ENCODE results near the gene CREB5.

Gene CREB5

DNA sequence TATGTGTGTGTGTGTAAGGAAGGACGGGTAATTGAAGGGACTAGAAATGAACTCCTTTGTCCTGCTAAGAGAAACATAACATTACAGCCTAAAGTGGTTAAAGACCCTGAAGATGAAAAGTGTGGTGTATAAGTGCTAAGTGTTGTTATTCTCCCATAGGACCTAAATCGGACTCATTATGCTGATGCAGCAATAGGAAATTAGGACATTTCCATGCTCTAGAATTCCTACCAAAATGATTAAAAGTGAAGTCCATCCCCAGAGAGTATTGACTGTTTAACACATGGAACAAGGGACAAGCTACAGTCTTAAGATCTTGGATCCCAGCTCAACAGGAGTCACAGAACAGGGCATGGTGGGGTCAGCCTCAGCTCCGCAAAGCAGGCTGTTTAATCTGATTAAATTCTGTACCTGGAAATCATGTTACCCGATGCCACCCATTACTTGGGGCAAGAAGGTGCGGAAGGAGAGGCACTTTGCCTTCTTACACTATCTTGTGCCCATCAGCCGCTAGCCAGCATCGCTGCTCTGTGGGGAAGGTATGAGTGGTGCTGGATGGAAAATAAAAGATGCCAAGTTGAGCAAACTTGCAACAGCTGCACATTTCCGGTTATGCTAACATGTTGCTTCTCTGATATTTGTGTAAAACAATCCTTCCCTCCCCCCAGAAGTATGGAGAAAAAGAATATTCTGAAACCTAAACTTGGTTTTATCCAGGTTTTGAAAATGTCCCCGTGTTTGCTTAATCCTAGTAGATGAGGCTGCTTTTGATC, 100.5 kb downstream of the CREB5 start:
- no peak for DNase-seq (ENCODE audit: low read depth in 2 of 2)

DNA sequence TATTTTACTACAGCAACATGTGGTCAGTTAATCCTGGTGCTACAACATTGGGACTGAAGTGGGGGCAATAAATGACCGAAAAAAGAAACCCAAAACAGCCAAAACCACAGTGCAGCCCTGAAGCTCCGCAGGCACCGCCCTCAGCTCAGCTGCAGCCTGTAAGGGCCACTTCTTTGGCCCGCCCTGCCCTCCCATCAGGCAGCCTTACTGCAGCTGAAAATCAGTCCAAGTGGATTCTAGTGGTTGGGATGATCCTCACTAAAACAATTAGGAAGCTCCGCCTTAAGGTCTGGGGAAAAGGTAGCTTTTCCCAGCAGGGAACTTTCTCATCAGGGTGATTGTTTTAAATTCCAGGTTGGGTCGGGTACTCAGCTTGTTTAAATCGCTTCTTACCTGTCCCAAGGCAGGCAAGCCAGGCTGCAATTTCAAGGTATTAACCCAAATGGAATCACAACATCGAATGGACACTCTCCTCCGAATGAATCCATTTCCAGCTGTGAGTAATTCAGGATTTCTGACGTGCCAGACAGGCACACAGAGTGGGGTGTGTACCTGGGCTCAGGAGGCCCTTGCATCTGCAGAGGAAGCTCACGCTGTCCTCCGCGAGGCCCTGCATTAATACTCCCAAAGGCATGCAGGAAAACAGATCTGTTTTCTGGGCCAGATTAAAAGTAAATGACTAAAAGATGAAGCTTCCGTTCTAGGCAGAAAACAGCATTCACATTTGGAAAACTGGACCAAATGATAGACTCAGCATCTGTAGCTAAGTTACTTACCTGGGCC, 104.3 kb downstream of the CREB5 start:
- no peak for DNase-seq (ENCODE audit: low read depth in 2 of 2)

DNA sequence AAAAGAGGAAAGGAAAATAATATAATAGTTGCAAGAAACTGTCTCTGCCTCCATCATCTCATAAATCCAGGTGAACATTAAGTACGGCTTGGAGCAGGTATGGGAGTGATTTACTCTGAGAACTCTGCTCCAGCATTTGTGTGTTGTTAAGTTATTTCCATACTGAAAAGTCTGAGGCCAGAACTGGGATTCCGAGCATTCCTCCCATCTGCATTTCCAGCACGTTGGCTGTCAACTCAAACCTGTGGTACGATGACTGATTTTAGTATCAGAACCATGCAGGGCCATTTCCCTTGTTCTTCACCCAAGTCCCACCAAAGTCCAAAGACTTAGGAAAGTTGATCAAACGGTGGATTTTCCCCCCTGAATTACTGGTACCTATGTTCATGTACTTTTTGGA, 104.9 kb downstream of the CREB5 start:
- DNase-seq (ENCODE audit: low read depth in 2 of 2): no peak

DNA sequence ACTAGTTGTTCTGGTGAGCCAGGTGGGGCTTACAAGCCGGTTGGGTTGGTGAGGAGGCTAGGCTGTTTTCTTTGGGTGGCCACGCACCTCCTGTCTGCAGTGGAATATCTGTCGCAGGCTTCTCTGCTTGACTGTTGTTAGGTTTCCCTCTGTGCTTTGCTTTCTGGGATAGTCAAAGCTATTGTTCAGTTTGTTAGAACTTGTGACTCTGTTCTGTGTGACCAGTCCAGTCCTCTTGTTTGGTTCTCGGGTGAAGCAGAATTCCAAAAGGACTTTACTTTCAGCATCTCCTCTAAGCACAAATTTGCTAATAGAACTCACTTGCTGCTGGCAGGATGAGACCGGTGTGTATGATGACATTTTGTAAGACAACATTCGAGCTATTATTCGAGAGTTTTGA, 105.3 kb downstream of the CREB5 start:
- no peak for DNase-seq (ENCODE audit: low read depth in 2 of 2)

DNA sequence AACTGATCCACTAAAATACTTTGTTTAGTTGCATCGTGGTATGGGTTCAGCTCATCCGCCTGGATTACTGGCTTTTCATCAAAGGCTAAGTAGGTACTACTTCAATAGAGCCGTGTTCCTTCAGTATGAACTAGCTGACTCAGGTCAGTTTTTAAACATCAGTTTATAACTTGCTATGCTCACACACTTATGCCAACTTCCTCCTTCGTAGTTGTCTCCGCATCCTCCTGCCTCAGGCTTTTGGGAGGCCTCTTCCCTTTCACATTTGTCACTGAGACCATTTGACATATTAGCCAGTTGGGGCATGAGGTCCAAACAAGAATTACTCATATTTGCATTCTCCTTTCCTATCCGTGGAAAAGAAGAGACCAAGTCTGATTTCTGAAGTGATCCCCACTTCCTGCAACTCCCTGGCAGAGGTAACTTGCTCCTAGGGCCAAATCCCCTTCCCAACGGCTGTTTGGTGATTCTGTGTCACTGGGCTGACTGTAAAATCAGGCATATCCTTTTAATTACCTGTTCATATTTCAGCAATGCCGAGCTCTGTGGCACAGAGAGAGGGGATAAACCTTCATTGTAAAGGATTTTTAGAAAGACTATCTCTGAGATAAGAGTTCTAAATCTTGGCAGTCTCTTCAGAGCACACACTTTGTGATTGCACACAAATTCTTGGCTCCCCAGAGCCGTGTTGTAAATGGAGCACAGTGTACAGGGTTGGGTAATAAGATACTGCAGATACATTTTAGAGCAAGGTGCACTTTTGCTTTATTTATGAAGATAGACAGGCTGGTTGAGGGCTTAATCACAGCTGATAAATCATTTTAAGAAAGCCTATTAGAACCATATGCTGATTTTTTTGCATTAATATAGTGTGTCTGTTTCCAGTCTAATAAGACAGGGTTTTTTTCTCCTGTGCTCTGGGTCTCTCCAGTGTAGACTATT, 108.0 kb downstream of the CREB5 start:
- DNase-seq (ENCODE audit: low read depth in 2 of 2): no peak

DNA sequence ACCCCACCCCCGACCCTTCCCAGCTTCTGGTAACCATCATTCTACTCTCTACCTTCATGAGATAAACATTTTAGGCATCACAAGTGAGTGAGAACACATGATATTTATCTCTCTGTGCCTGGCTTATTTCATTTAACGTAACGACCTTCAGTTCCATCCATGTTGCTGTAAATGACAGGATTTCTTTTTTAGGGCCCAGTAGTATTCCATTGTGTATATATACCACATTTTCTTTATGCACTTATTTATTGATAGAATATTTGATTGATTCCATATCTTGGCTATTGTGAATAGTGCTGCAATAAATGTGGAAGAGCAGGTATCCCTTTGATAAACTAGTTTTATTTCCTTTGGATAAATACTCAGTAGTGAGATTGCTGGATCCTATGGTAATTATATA, 112.7 kb downstream of the CREB5 start:
- DNase-seq (ENCODE audit: low read depth in 2 of 2): no peak

DNA sequence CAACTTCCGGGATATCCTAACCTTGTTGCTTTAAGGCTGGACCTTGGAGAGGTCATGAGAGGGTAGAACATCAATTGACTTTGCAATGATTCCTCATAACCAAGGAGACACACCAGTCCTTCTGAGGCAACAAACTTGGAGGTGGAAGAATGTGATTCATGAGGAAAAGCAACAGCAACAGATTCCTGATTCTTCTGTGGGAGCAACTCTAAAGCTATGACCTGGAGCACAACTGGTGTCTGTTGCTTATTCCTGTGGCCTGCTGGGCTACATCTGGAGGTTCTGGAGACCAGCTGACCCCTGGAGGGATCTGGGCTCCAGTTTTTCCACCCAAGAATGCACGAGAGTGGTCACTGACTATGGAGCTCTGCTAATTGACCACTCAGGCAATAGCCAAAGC, 116.6 kb downstream of the CREB5 start:
- no peak for DNase-seq (ENCODE audit: low read depth in 2 of 2)

DNA sequence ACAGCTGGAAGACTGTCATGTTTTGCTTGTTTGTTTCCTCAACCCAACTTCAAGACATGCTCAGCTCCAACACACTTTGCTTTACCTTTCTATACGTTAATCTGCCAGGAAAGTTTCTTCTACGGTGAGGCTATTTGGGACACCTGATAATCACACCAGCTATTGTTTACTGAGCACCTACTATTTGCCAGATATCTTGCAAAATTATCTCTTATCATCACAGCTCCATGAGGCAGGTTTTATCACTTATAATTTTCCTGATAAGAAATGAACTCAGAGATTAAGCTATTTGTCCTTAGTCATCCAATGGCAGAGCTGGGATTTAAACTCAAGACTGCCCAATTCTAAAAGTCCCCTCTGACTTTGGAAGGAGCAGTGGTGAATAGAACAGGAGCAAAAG, 117.4 kb downstream of the CREB5 start:
- DNase-seq (ENCODE audit: low read depth in 2 of 2): no peak

DNA sequence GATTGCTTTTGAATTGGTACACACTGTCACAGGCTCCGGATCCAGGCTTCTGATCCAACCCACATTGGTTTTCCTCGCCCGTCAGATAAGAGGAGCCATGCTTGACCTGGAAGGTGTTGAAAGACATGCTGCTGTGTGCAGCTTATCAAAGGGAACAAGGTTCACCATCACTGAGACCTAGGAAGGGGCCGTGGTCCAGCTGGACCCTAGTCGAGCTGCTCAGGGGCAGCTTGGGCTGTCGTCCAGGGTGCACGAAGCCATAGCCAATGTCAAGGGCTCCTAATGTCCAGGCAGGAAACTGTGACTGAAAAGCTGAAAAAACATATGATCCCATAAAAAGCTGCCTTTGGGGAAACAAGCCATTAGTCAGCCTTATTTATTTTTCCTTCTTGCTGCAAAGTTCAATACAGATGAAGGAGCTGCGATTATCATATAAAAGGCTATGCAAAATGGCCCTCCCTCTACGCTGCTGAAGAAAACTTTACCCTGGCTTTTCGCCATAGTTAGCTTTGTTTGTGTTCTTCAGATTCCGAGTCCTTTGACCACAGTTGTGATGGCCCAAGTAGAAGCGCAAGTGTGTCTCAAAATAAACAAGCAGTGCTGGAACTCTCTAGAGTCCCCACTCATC, 118.0 kb downstream of the CREB5 start:
- DNase-seq (ENCODE audit: low read depth in 2 of 2): no peak

DNA sequence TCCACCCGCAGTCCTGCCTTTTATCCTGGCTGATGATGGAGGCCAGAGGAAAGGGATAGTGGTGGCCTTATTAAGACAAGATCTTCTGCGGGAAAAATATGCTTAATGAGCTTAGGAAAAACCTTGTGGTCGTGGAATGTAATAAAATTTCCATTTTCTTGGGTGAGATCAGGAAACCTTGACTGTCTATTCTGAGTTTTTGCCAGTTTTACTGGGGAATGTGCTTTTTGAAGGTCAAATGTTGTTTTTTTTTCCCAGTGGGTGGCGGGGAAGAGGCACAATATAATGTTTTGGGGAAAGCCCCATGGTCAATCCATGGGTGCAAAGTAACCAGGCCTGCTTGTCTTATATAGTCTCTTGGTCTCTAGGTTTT, 118.5 kb downstream of the CREB5 start:
- no peak for DNase-seq (ENCODE audit: low read depth in 2 of 2)

DNA sequence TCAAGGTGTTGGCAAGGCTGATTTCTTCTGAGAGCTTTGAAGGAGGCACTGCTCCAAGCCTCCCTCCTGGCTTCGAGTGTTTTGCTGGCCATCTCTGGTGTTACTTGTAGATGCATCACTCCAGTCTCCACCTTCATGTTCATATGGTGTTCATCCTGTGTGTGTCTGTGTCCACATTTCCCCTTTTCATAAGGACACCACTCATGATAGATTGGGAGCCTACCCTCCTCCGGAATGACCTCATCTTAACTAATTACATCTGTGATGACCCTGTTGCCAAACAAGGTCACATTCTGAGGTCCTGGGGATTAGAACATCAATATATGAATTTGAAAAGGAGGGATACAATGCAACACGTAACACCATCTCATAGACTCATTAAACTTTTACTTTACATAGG, 119.0 kb downstream of the CREB5 start:
- DNase-seq (ENCODE audit: low read depth in 2 of 2): no peak

DNA sequence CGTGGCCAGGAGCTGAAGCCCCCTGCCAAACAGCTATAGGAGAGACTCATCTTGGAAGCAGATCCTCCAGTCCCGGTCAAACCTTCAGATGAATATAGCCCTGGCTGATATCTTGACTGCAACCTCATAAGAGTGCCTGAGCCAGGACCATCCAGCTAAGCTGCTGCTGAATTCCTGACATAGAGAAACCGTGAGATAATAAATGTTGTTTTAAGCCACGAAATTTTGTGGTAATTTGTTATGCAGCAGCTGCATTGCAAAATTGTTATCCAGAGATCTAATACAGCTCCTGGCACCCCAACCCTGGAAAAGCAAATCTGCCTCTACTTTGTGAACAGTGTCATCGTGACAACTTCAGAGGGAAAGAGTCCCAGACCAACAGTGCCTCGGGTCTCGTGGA, 119.9 kb downstream of the CREB5 start:
- DNase-seq (ENCODE audit: low read depth in 2 of 2): no peak

DNA sequence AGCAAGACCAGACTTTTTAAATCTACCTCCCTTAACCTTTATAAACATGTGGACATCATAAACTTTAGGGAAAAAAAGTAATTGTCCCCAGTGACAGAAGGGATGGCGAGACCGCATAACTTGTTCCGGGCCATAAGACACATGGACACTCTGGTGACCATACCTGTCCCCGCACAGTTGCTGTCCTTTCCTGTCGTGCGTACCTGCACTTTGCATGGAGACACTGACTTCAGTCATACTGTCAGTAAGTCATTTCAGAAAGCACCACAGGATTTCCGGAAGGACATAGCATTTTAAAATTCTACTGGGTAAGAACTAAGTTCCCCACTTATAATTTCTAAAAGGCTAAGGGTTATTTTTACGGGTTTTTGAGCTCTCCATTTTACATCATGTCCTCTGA, 120.9 kb downstream of the CREB5 start:
- no peak for DNase-seq (ENCODE audit: low read depth in 2 of 2)

DNA sequence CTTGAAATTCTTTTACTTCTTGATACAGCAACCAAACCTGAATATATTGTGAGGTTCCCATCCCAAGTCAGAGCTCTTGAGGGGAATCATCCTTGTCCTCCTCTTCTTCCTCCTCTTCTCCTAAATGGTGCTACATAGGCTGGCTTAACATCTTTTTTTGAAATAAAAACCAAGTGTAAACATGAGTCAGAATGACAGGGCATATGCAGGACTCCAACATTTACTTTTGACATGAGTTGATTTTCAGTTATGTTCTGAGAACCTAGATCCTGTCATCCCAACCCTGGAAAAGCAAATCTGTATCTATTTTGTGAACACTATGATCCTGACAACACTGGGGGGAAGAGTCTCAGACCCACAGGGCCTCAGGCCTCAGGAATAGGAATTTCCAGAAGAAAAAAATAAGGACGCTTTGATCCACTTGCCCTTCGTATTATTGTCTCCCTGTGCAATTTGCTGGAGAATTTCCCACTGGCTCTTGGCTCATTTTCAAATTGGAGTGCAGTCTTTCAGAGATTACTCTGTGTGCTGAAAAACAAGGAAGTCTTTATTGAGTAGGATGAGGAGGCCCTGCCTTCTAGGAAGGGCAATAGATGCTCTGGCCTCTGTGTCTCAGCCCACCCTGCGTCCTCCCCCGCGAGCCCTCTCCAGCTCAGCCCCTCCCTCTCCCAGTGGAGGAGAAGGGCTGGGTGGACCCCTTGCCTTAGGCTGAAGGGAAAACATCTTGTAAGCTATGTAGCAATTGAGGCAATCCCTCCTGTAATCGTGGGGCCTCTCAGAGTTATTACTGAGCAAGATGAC, 121.6 kb downstream of the CREB5 start:
- no peak for DNase-seq (ENCODE audit: low read depth in 2 of 2)

DNA sequence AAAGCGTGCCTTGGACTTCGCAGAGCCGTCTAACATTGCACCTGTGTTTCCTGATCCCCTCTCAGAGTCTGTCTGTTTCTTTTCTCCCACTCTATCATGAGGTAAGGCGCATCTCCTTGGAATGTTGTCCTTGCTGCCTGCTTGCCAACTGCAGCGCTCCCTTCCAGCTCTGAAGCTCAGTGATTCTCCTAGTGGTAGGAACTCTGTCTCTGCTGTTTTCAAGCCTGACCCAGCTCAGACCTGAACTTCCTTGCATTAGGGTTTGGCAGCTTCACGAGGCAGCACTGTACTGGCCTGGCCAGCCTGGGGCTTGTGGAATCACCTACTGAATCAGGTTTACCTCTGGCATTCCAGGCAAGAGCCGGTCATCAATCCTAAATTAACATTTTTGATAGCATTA, 123.9 kb downstream of the CREB5 start:
- no peak for DNase-seq (ENCODE audit: low read depth in 2 of 2)

DNA sequence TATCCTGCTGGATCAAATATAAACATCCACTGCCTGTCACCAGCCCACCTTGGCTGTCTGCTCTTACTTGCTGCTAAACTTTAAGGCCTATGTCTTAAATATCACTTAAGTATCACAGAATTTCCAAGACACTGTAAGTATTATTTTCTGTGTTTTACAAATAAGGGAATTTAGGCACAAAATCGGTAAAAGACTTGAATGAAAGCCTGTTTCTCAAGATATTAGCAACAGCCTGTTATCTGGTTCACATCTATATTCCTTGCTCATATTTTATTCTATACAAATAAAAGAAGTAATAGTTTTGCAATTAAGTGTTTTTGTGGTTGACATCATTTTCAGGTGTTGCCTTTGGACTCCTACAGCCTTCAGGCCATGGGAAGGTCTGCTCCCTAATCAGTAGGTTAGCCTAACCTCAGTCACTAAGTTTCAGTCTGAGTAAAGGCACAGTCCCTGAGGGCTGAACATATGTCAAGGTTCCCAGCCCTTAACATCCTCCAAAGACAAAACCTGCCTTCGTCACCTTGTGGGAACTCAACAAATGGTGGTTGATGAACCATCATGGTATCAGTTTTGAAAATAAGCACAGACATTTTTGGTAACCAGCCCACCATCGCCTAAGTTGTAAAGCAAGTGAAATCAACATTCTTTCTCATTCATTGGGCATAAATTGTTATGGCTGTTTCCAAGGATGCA, 127.1 kb downstream of the CREB5 start:
- DNase-seq (ENCODE audit: low read depth in 2 of 2): no peak

DNA sequence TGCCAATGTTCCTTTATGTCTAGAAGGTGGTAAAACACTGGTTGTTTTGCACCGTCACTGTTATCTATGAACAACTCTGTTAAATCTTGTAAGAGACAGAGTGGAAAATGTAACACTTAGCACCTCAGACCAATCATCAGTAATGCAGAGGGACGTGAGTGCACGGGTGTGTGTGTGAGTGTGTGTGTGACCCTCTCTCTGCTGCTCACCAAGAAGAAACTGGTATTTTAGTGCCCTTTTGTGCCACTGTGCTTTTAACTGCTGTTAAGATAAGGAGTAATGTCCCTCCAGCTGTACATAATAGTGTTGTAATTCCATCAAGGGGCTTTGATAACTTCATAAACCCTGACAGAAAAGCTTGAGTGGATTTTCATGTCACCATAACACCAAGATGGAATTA, 130.1 kb downstream of the CREB5 start:
- DNase-seq (ENCODE audit: low read depth in 2 of 2): no peak

DNA sequence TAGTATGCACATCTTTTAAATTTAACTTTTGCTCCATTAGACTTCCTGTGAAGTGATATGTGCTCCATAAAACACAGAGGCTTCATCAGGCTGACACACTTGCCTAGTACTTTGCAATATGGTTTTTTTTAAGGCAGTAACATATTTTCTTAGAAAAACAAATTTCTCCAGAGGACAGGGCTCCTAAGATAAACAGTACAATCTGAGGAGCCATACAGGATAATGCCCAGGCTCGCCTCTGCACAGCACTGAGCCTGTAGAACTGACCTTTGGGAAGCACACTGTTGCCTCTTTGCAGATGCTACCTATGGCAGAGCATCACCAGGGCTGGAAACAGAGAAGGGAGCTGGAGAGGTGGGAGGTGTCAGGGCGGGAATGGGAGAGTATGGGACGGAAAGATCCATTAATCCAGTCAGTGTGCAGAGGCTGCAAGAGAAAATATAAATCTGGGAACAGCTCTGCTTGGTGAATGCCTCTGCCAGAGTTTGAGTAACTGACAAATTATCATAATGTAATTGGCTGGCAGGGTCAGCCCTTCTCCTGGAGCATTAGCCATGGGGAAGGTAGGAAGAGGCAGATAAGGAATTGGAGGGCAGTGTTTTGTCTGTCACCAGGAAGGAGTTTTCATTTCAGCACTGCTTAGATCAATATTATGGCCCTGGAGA, 132.3 kb downstream of the CREB5 start:
- no peak for DNase-seq (ENCODE audit: low read depth in 2 of 2)

DNA sequence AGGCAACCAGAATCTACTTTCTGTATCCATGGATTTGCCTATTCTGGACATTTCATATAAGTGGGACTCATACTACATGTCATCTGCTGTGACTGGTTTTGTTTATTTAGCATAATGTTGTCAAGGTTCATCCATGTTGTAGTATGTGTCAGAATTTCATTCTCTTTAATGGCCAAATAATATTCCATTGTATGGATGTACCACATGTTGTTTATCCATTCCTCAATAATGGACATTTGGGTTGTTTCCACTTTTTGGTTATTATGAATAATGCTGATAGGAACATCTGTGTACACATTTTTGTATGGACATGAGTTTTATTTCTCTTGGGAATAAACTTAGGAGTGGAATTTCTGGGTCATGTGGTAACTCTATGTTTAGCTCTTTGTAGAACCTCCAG, 133.7 kb downstream of the CREB5 start:
- no peak for DNase-seq (ENCODE audit: low read depth in 2 of 2)

DNA sequence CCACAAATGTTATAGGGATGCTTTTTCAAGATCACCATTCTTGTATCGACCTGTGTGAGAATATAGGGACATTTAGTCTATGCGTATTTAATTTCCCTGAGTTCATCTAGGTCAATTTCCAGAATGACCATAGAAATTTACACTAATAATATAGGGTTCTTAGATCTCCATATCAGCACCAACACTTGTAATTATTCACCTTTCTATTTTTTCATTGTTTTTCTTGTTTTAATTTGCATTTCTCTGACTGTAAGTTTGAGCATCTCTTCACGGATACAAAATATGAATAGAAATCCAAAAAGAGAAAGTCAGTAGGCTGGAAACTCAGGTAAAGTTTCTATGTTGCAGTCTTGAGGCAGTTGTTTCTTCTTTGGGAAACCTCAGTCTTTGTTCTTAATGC, 134.8 kb downstream of the CREB5 start:
- no peak for DNase-seq (ENCODE audit: low read depth in 2 of 2)

Measured in stimulated activated CD8-positive, alpha-beta memory T cell treated with anti-CD3 and anti-CD28 coated beads, Interleukin-7, amount 100 ng/mL, for 1 hour (primary cell).